GM23338 (cell line): Measurements from ENCODE around the gene RBM23. TPM values are rescaled to one million over a fixed set of nuclear protein-coding genes. Genes with fewer than 3 reads are reported as not detected.

Experiments
- ATAC-seq: fragments of 200-7000 bp; cut with Tn5 transposase; 3 replicates; pipeline ENCODE4 v1.9.1; 2020
- DNase-seq: peaks from one replicate; pipeline ENCODE4 v3.0.0-alpha.2; 2015; ENCODE audit warnings: low spot score
- H2AFZ ChIP-seq: fragments of 200-600 bp; sonication (generic); 2 replicates; pipeline ENCODE4 v1.8.0; 2016; ENCODE audit warnings: antibody characterized with exemption, mild to moderate bottlenecking, moderate library complexity
- H3F3A ChIP-seq: fragments of 200-600 bp; sonication (generic); replicated peaks from 2 replicates; pipeline ENCODE4 v1.8.0; 2017; ENCODE audit warnings: antibody characterized with exemption, mixed run types, low read depth
- H3K27ac ChIP-seq: fragments of 200-600 bp; sonication (generic); 2 replicates; pipeline ENCODE4 v1.6.1; 2016; ENCODE audit warnings: low read depth
- H3K27me3 ChIP-seq: fragments of 200-600 bp; sonication (generic); 2 replicates; pipeline ENCODE4 v1.8.0; 2016; ENCODE audit warnings: mild to moderate bottlenecking, mixed run types, moderate library complexity; ENCODE audit not compliant: insufficient read depth
- H3K36me3 ChIP-seq: fragments of 200-600 bp; sonication (generic); 2 replicates; pipeline ENCODE4 v1.8.0; 2016; ENCODE audit warnings: mild to moderate bottlenecking; ENCODE audit not compliant: insufficient read depth
- H3K4me1 ChIP-seq: fragments of 200-600 bp; sonication (generic); 2 replicates; pipeline ENCODE4 v1.8.0; 2016; ENCODE audit warnings: mild to moderate bottlenecking, moderate library complexity; ENCODE audit not compliant: insufficient read depth
- H3K4me2 ChIP-seq: fragments of 200-600 bp; sonication (generic); 2 replicates; pipeline ENCODE4 v1.7.1; 2017; ENCODE audit warnings: mixed run types
- H3K4me3 ChIP-seq: fragments of 200-600 bp; sonication (generic); 2 replicates; pipeline ENCODE4 v1.6.1; 2016; ENCODE audit warnings: mixed run types
- H3K79me2 ChIP-seq: fragments of 200-600 bp; sonication (generic); replicated peaks from 2 replicates; pipeline ENCODE4 v1.8.0; 2017; ENCODE audit warnings: mild to moderate bottlenecking; ENCODE audit not compliant: insufficient read depth
- H3K9me2 ChIP-seq: fragments of 200-600 bp; sonication (generic); 2 replicates; pipeline ENCODE4 v1.8.0; 2017; ENCODE audit not compliant: insufficient read depth
- H4K20me1 ChIP-seq: fragments of 200-600 bp; sonication (generic); replicated peaks from 2 replicates; pipeline ENCODE4 v1.8.0; 2017; ENCODE audit warnings: mild to moderate bottlenecking; ENCODE audit not compliant: insufficient read depth
- H3K27ac Mint-ChIP-seq: 2 replicates; pipeline ENCODE4 v1.8.0; 2020; ENCODE audit warnings: inconsistent platforms, mild to moderate bottlenecking, moderate library complexity, mixed read lengths
- H3K27me3 Mint-ChIP-seq: 3 replicates; pipeline ENCODE4 v1.8.0; 2022; ENCODE audit warnings: low read depth, mild to moderate bottlenecking, moderate library complexity, mixed read lengths, inconsistent platforms; ENCODE audit not compliant: insufficient read depth, poor library complexity
- H3K36me3 Mint-ChIP-seq: 3 replicates; pipeline ENCODE4 v1.8.0; 2021; ENCODE audit warnings: low read depth, mild to moderate bottlenecking, inconsistent platforms, moderate library complexity, mixed read lengths
- H3K4me1 Mint-ChIP-seq: 3 replicates; pipeline ENCODE4 v1.8.0; 2020; ENCODE audit warnings: mild to moderate bottlenecking, inconsistent platforms, mixed read lengths
- H3K4me3 Mint-ChIP-seq: 3 replicates; pipeline ENCODE4 v1.8.0; 2021; ENCODE audit warnings: moderate library complexity, mild to moderate bottlenecking, inconsistent platforms, mixed read lengths
- H3K9me3 Mint-ChIP-seq: 3 replicates; pipeline ENCODE4 v1.8.0; 2020; ENCODE audit warnings: moderate library complexity, mild to moderate bottlenecking, inconsistent platforms, mixed read lengths
- CREB1 ChIP-seq: fragments of 250-450 bp; sonication (Bioruptor Pico); IDR thresholded peaks from 2 replicates; pipeline ENCODE4 v1.5.0; 2020; ENCODE audit warnings: low read depth, mild to moderate bottlenecking, moderate library complexity
- EZH2 ChIP-seq: fragments of 200-600 bp; sonication (generic); IDR thresholded peaks from one replicate; pipeline ENCODE4 v1.8.0; 2017; ENCODE audit warnings: antibody characterized with exemption, mild to moderate bottlenecking, low read depth; ENCODE audit not compliant: unreplicated experiment
- EZH2phosphoT487 ChIP-seq: fragments of 200-600 bp; sonication (generic); IDR thresholded peaks from one replicate; pipeline ENCODE4 v1.8.1; 2018; ENCODE audit warnings: antibody characterized with exemption; ENCODE audit not compliant: unreplicated experiment
- JUNB ChIP-seq: IDR thresholded peaks from one replicate; pipeline ENCODE4 v1.6.1; 2016; ENCODE audit warnings: antibody characterized with exemption; ENCODE audit not compliant: unreplicated experiment
- NANOG ChIP-seq: IDR thresholded peaks from 2 replicates; pipeline ENCODE4 v1.6.1; 2016; ENCODE audit warnings: antibody characterized with exemption, borderline replicate concordance
- POLR2AphosphoS5 ChIP-seq: IDR thresholded peaks from 2 replicates; pipeline ENCODE4 v1.6.1; 2016; ENCODE audit warnings: antibody characterized with exemption, low read depth
- STAT1 ChIP-seq: IDR thresholded peaks from one replicate; pipeline ENCODE4 v1.6.1; 2016; ENCODE audit warnings: antibody characterized with exemption; ENCODE audit not compliant: unreplicated experiment
- ZNF114 ChIP-seq: fragments of 250-450 bp; sonication (Bioruptor Pico); IDR thresholded peaks from 2 replicates; pipeline ENCODE4 v1.5.0; 2020; ENCODE audit warnings: mild to moderate bottlenecking, moderate library complexity
- ZNF331 ChIP-seq: fragments of 250-450 bp; sonication (Bioruptor Pico); IDR thresholded peaks from 2 replicates; pipeline ENCODE4 v1.5.0; 2020; ENCODE audit warnings: low read depth, mild to moderate bottlenecking, moderate library complexity
- polyA plus RNA-seq: library from polyadenylated mRNA; unstranded; fragments of >200 nt; fragmentation: Nextera tagmentation; extraction: Ambion mirVana; gene quantifications from 2 replicates; pipeline ENCODE4 v1.2.1, GENCODE V29; 2016
- total RNA-seq: library from RNA; depleted of rRNA; stranded (reverse); fragments of >200 nt; shearing (Covaris generic); gene quantifications from 2 replicates; pipeline ENCODE4 v1.2.3, GENCODE V29; 2014
- TF ChIP-seq, protein P1 (sequence below): fragments of 250-450 bp; sonication (Bioruptor Pico); IDR thresholded peaks from 2 replicates; pipeline ENCODE4 v1.5.0; 2020; ENCODE audit warnings: mild to moderate bottlenecking, moderate library complexity
- TF ChIP-seq, protein P2 (sequence below), 2 experiments: fragments of 200-600 bp in 1 of 2; sonication (generic) in 1 of 2; conservative IDR thresholded peaks; 2 replicates each; pipeline versions ENCODE4 v1.5.1 to v1.6.1; 2016 to 2017; ENCODE audit warnings: antibody characterized with exemption in 2 of 2, low read depth in 2 of 2, mild to moderate bottlenecking in 2 of 2, moderate library complexity in 1 of 2
- TF ChIP-seq, protein P3 (sequence below): IDR thresholded peaks from 2 replicates; pipeline ENCODE4 v1.6.1; 2016; ENCODE audit warnings: antibody characterized with exemption
- TF ChIP-seq, protein P4 (sequence below): IDR thresholded peaks from one replicate; pipeline ENCODE4 v1.6.1; 2018; ENCODE audit warnings: antibody characterized with exemption; ENCODE audit not compliant: unreplicated experiment

The RBM23 gene
- total and polyA plus RNA-seq, 2 experiments from 2014 or later, result 14.4 to 52.8 TPM

DNA sequence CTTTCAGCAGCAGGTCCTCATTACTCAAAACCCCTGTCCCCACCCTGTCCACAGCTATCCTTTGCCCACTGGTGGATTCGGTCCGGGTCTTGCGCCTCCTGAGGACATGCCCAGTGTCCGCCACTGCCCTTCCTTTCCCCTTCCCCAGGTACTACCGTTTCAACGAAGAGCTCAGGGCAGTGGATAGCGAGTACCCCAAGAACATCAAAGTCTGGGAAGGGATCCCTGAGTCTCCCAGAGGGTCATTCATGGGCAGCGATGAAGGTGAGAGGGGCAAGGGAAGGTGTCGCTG lies 73.9 kb downstream of the RBM23 start:
- peaks cover 12% of the 10 kb centered on the region for H3F3A ChIP-seq
- ATAC-seq, result no peak

More for the DNA sequence above, 73.9 kb downstream of the RBM23 start:
- Mint-ChIP-seq H3K4me1 (peaks cover 27% of the 10 kb centered on the region), H3K27ac (no peak overlapping the region), H3K4me3 (no peak overlapping the region), H3K9me3 (no peaks in the 10 kb centered on the region), H3K27me3 (peaks cover 10% of the 10 kb centered on the region), H3K36me3 (peaks cover 49% of the 10 kb centered on the region)
- H3K27ac ChIP-seq, result no peak overlapping the region
- H3K27me3 ChIP-seq, result no peaks in the 10 kb centered on the region
- no peaks in the 10 kb centered on the region for H4K20me1 ChIP-seq
- TF ChIP-seq EZH2phosphoT487 (no peak), STAT1 (no peak), ZNF114 (no peak), EZH2 (no peak), JUNB (no peak), ZNF331 (CRISPR knock-in tag) (no peak), POLR2AphosphoS5 (no peak), NANOG (no peak), CREB1 (CRISPR knock-in tag) (no peak)
- TF ChIP-seq, protein P1, sequence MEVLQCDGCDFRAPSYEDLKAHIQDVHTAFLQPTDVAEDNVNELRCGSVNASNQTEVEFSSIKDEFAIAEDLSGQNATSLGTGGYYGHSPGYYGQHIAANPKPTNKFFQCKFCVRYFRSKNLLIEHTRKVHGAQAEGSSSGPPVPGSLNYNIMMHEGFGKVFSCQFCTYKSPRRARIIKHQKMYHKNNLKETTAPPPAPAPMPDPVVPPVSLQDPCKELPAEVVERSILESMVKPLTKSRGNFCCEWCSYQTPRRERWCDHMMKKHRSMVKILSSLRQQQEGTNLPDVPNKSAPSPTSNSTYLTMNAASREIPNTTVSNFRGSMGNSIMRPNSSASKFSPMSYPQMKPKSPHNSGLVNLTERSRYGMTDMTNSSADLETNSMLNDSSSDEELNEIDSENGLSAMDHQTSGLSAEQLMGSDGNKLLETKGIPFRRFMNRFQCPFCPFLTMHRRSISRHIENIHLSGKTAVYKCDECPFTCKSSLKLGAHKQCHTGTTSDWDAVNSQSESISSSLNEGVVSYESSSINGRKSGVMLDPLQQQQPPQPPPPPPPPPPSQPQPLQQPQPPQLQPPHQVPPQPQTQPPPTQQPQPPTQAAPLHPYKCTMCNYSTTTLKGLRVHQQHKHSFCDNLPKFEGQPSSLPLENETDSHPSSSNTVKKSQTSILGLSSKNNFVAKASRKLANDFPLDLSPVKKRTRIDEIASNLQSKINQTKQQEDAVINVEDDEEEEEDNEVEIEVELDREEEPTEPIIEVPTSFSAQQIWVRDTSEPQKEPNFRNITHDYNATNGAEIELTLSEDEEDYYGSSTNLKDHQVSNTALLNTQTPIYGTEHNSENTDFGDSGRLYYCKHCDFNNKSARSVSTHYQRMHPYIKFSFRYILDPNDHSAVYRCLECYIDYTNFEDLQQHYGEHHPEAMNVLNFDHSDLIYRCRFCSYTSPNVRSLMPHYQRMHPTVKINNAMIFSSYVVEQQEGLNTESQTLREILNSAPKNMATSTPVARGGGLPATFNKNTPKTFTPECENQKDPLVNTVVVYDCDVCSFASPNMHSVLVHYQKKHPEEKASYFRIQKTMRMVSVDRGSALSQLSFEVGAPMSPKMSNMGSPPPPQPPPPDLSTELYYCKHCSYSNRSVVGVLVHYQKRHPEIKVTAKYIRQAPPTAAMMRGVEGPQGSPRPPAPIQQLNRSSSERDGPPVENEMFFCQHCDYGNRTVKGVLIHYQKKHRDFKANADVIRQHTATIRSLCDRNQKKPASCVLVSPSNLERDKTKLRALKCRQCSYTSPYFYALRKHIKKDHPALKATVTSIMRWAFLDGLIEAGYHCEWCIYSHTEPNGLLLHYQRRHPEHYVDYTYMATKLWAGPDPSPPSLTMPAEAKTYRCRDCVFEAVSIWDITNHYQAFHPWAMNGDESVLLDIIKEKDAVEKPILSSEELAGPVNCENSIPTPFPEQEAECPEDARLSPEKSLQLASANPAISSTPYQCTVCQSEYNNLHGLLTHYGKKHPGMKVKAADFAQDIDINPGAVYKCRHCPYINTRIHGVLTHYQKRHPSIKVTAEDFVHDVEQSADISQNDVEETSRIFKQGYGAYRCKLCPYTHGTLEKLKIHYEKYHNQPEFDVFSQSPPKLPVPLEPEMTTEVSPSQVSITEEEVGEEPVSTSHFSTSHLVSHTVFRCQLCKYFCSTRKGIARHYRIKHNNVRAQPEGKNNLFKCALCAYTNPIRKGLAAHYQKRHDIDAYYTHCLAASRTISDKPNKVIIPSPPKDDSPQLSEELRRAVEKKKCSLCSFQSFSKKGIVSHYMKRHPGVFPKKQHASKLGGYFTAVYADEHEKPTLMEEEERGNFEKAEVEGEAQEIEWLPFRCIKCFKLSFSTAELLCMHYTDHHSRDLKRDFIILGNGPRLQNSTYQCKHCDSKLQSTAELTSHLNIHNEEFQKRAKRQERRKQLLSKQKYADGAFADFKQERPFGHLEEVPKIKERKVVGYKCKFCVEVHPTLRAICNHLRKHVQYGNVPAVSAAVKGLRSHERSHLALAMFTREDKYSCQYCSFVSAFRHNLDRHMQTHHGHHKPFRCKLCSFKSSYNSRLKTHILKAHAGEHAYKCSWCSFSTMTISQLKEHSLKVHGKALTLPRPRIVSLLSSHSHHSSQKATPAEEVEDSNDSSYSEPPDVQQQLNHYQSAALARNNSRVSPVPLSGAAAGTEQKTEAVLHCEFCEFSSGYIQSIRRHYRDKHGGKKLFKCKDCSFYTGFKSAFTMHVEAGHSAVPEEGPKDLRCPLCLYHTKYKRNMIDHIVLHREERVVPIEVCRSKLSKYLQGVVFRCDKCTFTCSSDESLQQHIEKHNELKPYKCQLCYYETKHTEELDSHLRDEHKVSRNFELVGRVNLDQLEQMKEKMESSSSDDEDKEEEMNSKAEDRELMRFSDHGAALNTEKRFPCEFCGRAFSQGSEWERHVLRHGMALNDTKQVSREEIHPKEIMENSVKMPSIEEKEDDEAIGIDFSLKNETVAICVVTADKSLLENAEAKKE (CRISPR knock-in tag), result no peak
- TF ChIP-seq, protein P2, sequence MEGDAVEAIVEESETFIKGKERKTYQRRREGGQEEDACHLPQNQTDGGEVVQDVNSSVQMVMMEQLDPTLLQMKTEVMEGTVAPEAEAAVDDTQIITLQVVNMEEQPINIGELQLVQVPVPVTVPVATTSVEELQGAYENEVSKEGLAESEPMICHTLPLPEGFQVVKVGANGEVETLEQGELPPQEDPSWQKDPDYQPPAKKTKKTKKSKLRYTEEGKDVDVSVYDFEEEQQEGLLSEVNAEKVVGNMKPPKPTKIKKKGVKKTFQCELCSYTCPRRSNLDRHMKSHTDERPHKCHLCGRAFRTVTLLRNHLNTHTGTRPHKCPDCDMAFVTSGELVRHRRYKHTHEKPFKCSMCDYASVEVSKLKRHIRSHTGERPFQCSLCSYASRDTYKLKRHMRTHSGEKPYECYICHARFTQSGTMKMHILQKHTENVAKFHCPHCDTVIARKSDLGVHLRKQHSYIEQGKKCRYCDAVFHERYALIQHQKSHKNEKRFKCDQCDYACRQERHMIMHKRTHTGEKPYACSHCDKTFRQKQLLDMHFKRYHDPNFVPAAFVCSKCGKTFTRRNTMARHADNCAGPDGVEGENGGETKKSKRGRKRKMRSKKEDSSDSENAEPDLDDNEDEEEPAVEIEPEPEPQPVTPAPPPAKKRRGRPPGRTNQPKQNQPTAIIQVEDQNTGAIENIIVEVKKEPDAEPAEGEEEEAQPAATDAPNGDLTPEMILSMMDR (conservative IDR thresholded peaks at IDR 0.05; ENCODE audit: low read depth in 2 of 2), result no peak
- TF ChIP-seq, protein P3, sequence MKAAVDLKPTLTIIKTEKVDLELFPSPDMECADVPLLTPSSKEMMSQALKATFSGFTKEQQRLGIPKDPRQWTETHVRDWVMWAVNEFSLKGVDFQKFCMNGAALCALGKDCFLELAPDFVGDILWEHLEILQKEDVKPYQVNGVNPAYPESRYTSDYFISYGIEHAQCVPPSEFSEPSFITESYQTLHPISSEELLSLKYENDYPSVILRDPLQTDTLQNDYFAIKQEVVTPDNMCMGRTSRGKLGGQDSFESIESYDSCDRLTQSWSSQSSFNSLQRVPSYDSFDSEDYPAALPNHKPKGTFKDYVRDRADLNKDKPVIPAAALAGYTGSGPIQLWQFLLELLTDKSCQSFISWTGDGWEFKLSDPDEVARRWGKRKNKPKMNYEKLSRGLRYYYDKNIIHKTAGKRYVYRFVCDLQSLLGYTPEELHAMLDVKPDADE, result no peak
- TF ChIP-seq, protein P4, sequence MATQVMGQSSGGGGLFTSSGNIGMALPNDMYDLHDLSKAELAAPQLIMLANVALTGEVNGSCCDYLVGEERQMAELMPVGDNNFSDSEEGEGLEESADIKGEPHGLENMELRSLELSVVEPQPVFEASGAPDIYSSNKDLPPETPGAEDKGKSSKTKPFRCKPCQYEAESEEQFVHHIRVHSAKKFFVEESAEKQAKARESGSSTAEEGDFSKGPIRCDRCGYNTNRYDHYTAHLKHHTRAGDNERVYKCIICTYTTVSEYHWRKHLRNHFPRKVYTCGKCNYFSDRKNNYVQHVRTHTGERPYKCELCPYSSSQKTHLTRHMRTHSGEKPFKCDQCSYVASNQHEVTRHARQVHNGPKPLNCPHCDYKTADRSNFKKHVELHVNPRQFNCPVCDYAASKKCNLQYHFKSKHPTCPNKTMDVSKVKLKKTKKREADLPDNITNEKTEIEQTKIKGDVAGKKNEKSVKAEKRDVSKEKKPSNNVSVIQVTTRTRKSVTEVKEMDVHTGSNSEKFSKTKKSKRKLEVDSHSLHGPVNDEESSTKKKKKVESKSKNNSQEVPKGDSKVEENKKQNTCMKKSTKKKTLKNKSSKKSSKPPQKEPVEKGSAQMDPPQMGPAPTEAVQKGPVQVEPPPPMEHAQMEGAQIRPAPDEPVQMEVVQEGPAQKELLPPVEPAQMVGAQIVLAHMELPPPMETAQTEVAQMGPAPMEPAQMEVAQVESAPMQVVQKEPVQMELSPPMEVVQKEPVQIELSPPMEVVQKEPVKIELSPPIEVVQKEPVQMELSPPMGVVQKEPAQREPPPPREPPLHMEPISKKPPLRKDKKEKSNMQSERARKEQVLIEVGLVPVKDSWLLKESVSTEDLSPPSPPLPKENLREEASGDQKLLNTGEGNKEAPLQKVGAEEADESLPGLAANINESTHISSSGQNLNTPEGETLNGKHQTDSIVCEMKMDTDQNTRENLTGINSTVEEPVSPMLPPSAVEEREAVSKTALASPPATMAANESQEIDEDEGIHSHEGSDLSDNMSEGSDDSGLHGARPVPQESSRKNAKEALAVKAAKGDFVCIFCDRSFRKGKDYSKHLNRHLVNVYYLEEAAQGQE, result no peak
- no peak overlapping the region for H3K4me3 ChIP-seq
- no peak overlapping the region for H3K4me2 ChIP-seq
- H2AFZ ChIP-seq, result no peak overlapping the region
- no peak for DNase-seq
- no peaks in the 10 kb centered on the region for H3K79me2 ChIP-seq
- H3K9me2 ChIP-seq, result no peaks in the 10 kb centered on the region
- H3K36me3 ChIP-seq, result no peaks in the 10 kb centered on the region; the same call in 1 of the 2 replicates
- H3K4me1 ChIP-seq, result peaks cover 19% of the 10 kb centered on the region
